Calu3 (cell line): ENCODE results near the gene KRTAP10-11. TPM values are rescaled to one million over a fixed set of nuclear protein-coding genes. Genes with fewer than 3 reads are reported as not detected.
"Not testable (repeated sequence)": the region's sequence is repeated elsewhere in the genome, so short reads cannot be mapped to it uniquely, and the experiment has no call there.

Experiments used
- BruUV-seq: library from RNA; stranded (reverse); fragments of 400-500 nt; replicated peaks from 2 replicates; lab custom pipeline; 2021; lab: Mats Ljungman, UMichigan
- CTCF ChIA-PET: fragments of 300-600 bp; sonication (Branson Sonifier 250); formaldehyde crosslinking; loops from one replicate; lab custom pipeline; 2022; ENCODE audit warnings: antibody characterized with exemption; lab: Charles Lee
- DNase-seq: peaks from one replicate; pipeline ENCODE4 v3.0.0; 2022
- H3K27ac Mint-ChIP-seq: one replicate; pipeline ENCODE4 v1.8.0; 2022; ENCODE audit warnings: mixed read lengths; ENCODE audit not compliant: unreplicated experiment
- H3K27me3 Mint-ChIP-seq: one replicate; pipeline ENCODE4 v1.8.0; 2022; ENCODE audit warnings: mixed read lengths; ENCODE audit not compliant: unreplicated experiment
- H3K36me3 Mint-ChIP-seq: one replicate; pipeline ENCODE4 v1.8.0; 2022; ENCODE audit warnings: mild to moderate bottlenecking, moderate library complexity, mixed read lengths; ENCODE audit not compliant: insufficient read depth, unreplicated experiment
- H3K4me1 Mint-ChIP-seq: one replicate; pipeline ENCODE4 v1.8.0; 2022; ENCODE audit warnings: mild to moderate bottlenecking, low read depth, mixed read lengths; ENCODE audit not compliant: unreplicated experiment
- H3K4me3 Mint-ChIP-seq: one replicate; pipeline ENCODE4 v1.8.0; 2022; ENCODE audit warnings: mild to moderate bottlenecking, low read depth, moderate library complexity, mixed read lengths; ENCODE audit not compliant: unreplicated experiment
- H3K9me3 Mint-ChIP-seq: one replicate; pipeline ENCODE4 v1.8.0; 2022; ENCODE audit warnings: low read depth, mixed read lengths; ENCODE audit not compliant: unreplicated experiment
- intact Hi-C: fragments of 100-400 bp; cut with micrococcal nuclease; formaldehyde crosslinking; loops from one replicate; pipeline ENCODE4 v1.10.0; 2022; ENCODE audit not compliant: unreplicated experiment
- total RNA-seq: library from RNA; stranded (reverse); gene quantifications from 2 replicates; pipeline ENCODE4 v1.2.3, GENCODE V29; 2022
- TF ChIP-seq, protein P1 (sequence below): fragments of 200-600 bp; IDR thresholded peaks from one replicate; pipeline ENCODE4 v1.8.0; 2022; ENCODE audit warnings: antibody characterized with exemption; ENCODE audit not compliant: unreplicated experiment

KRTAP10-11 gene
- total RNA-seq, 1 experiment from 2014 or later: not detected

DNA sequence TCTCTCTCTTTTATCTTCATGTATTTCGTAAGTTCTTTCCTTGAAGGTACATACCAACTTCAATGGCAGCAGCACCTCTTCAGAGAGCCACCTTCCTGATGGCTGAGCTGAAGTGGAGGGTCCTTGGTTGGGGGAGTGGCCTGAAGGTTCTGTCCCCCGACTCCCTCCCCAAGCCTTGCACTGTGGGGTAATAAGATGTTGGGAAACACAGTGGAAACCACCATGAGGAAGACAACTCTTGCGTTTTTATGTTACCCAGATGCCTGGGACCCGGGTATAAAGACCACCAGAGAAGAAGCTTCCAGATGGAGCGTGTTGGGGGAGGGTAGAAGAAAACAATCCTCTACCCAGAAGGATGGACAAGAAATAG is 12.3 kb downstream of the KRTAP10-11 start:
- Mint-ChIP-seq H3K36me3 (peaks cover 3% of the 10 kb centered on the region), H3K4me3 (no peak overlapping the region), H3K4me1 (no peaks in the 10 kb centered on the region), H3K27me3 (peaks cover 84% of the 10 kb centered on the region), H3K9me3 (peaks cover 2% of the 10 kb centered on the region), H3K27ac (no peak overlapping the region)
- no peak for DNase-seq
- CTCF ChIA-PET: no interaction called here
- BruUV-seq: no TSS peak
- TF ChIP-seq, protein P1, sequence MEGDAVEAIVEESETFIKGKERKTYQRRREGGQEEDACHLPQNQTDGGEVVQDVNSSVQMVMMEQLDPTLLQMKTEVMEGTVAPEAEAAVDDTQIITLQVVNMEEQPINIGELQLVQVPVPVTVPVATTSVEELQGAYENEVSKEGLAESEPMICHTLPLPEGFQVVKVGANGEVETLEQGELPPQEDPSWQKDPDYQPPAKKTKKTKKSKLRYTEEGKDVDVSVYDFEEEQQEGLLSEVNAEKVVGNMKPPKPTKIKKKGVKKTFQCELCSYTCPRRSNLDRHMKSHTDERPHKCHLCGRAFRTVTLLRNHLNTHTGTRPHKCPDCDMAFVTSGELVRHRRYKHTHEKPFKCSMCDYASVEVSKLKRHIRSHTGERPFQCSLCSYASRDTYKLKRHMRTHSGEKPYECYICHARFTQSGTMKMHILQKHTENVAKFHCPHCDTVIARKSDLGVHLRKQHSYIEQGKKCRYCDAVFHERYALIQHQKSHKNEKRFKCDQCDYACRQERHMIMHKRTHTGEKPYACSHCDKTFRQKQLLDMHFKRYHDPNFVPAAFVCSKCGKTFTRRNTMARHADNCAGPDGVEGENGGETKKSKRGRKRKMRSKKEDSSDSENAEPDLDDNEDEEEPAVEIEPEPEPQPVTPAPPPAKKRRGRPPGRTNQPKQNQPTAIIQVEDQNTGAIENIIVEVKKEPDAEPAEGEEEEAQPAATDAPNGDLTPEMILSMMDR: no peak
- intact Hi-C loops: no loop called here

DNA sequence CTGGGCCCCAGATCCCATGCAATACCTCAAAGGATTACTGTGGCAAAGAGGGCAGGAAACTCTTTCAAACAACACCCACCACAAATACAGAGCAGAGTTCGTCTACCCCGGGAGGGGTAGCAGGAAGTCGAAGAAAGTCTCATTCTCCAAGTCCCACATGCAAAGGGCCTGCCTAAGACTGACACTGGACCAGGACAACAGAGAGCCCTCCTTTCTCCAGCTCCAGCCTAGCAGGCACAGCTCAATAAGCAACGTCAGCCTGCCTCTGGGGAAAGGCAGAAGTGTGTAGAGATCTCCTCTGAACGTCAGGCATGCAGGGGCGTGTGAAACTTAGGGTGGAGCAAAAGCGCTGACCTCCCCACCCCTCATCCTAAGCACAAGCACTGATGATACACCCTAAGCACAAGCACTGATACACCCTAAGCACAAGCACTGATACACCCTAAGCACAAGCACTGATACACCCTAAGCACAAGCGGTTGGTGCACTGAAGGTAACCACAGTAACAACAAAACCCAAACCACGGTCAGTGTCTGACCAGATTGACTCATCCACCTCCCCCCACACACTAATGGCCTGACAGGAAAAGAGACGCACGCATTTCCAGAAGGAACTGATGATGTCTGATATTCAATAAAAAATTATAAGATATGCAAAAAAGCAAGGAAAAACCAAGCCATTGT is 12.8 kb downstream of the KRTAP10-11 start:
- intact Hi-C loops: no loop called here
- peaks cover 79% of the 10 kb centered on the region for H3K27me3 Mint-ChIP-seq
- no peaks in the 10 kb centered on the region for H3K4me1 Mint-ChIP-seq
- H3K9me3 Mint-ChIP-seq: peaks cover 2% of the 10 kb centered on the region
- DNase-seq: no peak
- no TSS peak for BruUV-seq
- no peak overlapping the region for H3K27ac Mint-ChIP-seq
- TF ChIP-seq, protein P1: no peak
- H3K4me3 Mint-ChIP-seq: no peak overlapping the region
- no peaks in the 10 kb centered on the region for H3K36me3 Mint-ChIP-seq
- CTCF ChIA-PET: no interaction called here

DNA sequence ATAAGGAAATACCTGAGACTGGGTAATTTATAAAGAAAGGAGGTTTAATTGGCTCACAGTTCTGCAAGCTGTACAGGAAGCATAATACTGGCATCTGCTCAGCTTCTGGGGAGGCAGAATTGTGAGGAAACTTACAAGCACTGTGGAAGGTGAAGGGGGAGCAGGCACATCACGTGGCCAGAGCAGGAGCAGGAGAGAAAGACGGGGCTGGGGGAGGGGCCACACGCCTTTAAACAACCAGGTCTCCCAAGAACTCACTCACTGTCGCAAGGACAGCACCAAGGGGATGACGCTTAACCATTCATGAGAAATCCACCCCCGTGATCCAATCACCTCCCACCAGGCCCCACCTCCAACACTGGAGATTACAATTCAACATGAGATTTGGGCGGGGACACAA is 15.4 kb downstream of the KRTAP10-11 start:
- H3K4me3 Mint-ChIP-seq, intact Hi-C loops, BruUV-seq: not testable (repeated sequence)

DNA sequence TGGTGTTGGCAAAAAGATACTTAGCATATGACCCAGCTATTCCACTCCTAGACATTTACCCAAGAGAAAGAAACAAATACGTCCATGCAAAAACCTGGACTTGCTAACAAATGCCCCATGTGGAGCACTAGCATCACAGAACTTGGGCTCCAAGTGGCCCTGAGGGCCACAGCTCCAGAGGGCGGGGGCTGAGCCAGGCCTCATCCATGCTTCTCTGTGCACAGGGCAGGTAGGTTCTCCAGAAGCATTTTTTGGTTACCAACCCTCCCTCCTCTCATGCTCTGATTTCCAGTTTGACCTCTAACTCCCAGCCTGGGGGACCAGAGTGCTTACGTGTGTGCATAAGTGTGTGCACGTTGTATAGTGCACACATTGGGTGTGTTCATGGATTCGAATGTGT is 18.5 kb downstream of the KRTAP10-11 start:
- Mint-ChIP-seq H3K9me3 (peaks cover 4% of the 10 kb centered on the region), H3K36me3 (no peaks in the 10 kb centered on the region), H3K27ac (no peak overlapping the region), H3K4me1 (no peaks in the 10 kb centered on the region), H3K4me3 (no peak overlapping the region), H3K27me3 (peaks cover 45% of the 10 kb centered on the region)
- CTCF ChIA-PET: no interaction called here
- no TSS peak for BruUV-seq
- intact Hi-C loops: no loop called here
- TF ChIP-seq, protein P1: no peak
- DNase-seq: no peak

More for the DNA sequence above, 15.4 kb downstream of the KRTAP10-11 start:
- H3K36me3 Mint-ChIP-seq, CTCF ChIA-PET, H3K4me1 Mint-ChIP-seq, H3K9me3 Mint-ChIP-seq, DNase-seq, H3K27ac Mint-ChIP-seq: not testable (repeated sequence)
- H3K27me3 Mint-ChIP-seq: peaks cover 60% of the 10 kb centered on the region
